SK-N-SH (cell line): ENCODE results near the gene QTRT2. TPM values are rescaled to one million over a fixed set of nuclear protein-coding genes. Genes with fewer than 3 reads are reported as not detected.

ENCODE experiments used
- CTCF ChIA-PET: fragments of 300-600, 350-600 bp; formaldehyde crosslinking; extraction: SDS; loops from one replicate; lab custom pipeline; 2021; lab: Yijun Ruan, JAX
- POLR2A ChIA-PET: fragments of 350-600 bp; sonication (Branson Sonifier 250); formaldehyde crosslinking; extraction: SDS; loops from one replicate; lab custom pipeline; 2020; ENCODE audit warnings: antibody characterized with exemption, inconsistent platforms; lab: Yijun Ruan, JAX
- DNase-seq: peaks from one replicate; pipeline ENCODE4 v3.0.0; 2012
- H2AFZ ChIP-seq: fragments of 200-600 bp; sonication (generic); 2 replicates; pipeline ENCODE4 v1.8.1; 2016; ENCODE audit warnings: antibody characterized with exemption, mild to moderate bottlenecking, low read depth
- H3F3A ChIP-seq: fragments of 200-600 bp; sonication (generic); replicated peaks from 2 replicates; pipeline ENCODE3; 2016; ENCODE audit warnings: antibody characterized with exemption, mild to moderate bottlenecking; ENCODE audit not compliant: insufficient read depth
- H3K27ac ChIP-seq, 2 experiments: fragments of 200-500 bp in 1 of 2; fragments of 200-600 bp in 1 of 2; sonication (Bioruptor generic) in 1 of 2; sonication (generic), shearing (Covaris generic) in 1 of 2; 2 replicates each; pipeline versions ENCODE4 v1.5.1 to v1.6.1; 2014 to 2016; ENCODE audit warnings: low read depth in 2 of 2, inconsistent platforms in 1 of 2, low read length in 1 of 2, mild to moderate bottlenecking in 1 of 2, mixed read lengths in 1 of 2
- H3K27me3 ChIP-seq: fragments of 200-600 bp; sonication (generic), shearing (Covaris generic); 2 replicates; pipeline ENCODE4 v1.6.1; 2016; ENCODE audit warnings: mixed run types; ENCODE audit not compliant: insufficient read depth
- H3K36me3 ChIP-seq, 2 experiments: fragments of 200-500 bp in 1 of 2; fragments of 200-600 bp in 1 of 2; sonication (Bioruptor generic) in 1 of 2; sonication (generic) in 1 of 2; replicated peaks in 1 of 2; 2 replicates each; pipeline versions ENCODE3 to v1.5.1; 2014 to 2016; ENCODE audit warnings: low read length in 1 of 2, mild to moderate bottlenecking in 1 of 2; ENCODE audit not compliant: insufficient read depth in 2 of 2, control insufficient read depth in 1 of 2
- H3K4me1 ChIP-seq, 2 experiments: fragments of 200-500 bp in 1 of 2; fragments of 200-600 bp in 1 of 2; sonication (Bioruptor generic) in 1 of 2; sonication (generic), shearing (Covaris generic) in 1 of 2; 2 replicates each; pipeline versions ENCODE4 v1.5.1 to v1.6.1; 2014 to 2016; ENCODE audit warnings: low read depth in 1 of 2, low read length in 1 of 2, mixed run types in 1 of 2; ENCODE audit not compliant: insufficient read depth in 2 of 2, control insufficient read depth in 1 of 2
- H3K4me2 ChIP-seq: fragments of 200-600 bp; sonication (generic), shearing (Covaris generic); 2 replicates; pipeline ENCODE4 v1.6.1; 2017; ENCODE audit warnings: mixed run types
- H3K4me3 ChIP-seq, 2 experiments: fragments of 200-500 bp in 1 of 2; fragments of 200-600 bp in 1 of 2; sonication (Bioruptor generic) in 1 of 2; sonication (generic), shearing (Covaris generic) in 1 of 2; 2 replicates each; pipeline versions ENCODE4 v1.5.1 to v1.8.1; 2014 to 2016; ENCODE audit warnings: low read depth in 2 of 2, inconsistent platforms in 1 of 2, low read length in 1 of 2, mild to moderate bottlenecking in 1 of 2, mixed read lengths in 1 of 2, moderate library complexity in 1 of 2
- H3K79me2 ChIP-seq: fragments of 200-600 bp; sonication (generic); 2 replicates; pipeline ENCODE4 v1.8.1; 2017; ENCODE audit warnings: mild to moderate bottlenecking; ENCODE audit not compliant: insufficient read depth
- H3K9ac ChIP-seq: fragments of 200-600 bp; sonication (generic); 2 replicates; pipeline ENCODE4 v1.6.1; 2017; ENCODE audit warnings: mixed run types
- H3K9me2 ChIP-seq: fragments of 200-600 bp; sonication (generic); 2 replicates; pipeline ENCODE4 v1.6.1; 2017; ENCODE audit warnings: mixed run types
- H3K9me3 ChIP-seq: fragments of 200-600 bp; sonication (generic); 2 replicates; pipeline ENCODE4 v1.6.1; 2017; ENCODE audit warnings: mixed run types, mild to moderate bottlenecking, moderate library complexity
- H4K20me1 ChIP-seq: fragments of 200-600 bp; sonication (generic); 2 replicates; pipeline ENCODE4 v1.6.1; 2017; ENCODE audit warnings: mild to moderate bottlenecking, mixed run types; ENCODE audit not compliant: insufficient read depth
- GABPA ChIP-seq: IDR thresholded peaks from 2 replicates; pipeline ENCODE4 v1.4.0; 2012; ENCODE audit warnings: low read depth, mild to moderate bottlenecking
- IRF3 ChIP-seq: fragments of 150-350 bp; IDR thresholded peaks from 2 replicates; pipeline ENCODE4 v1.6.1; 2016; ENCODE audit warnings: mild to moderate bottlenecking, low read depth, low read length
- JUND ChIP-seq: IDR thresholded peaks from 2 replicates; pipeline ENCODE4 v1.4.0; 2012
- MAX ChIP-seq: IDR thresholded peaks from 2 replicates; pipeline ENCODE4 v1.4.0; 2012; ENCODE audit warnings: low read depth
- NFIC ChIP-seq: IDR thresholded peaks from 2 replicates; pipeline ENCODE4 v1.4.0; 2012; ENCODE audit warnings: borderline replicate concordance
- NRF1 ChIP-seq: IDR thresholded peaks from 2 replicates; pipeline ENCODE4 v1.6.1; 2012; ENCODE audit warnings: low read depth, mild to moderate bottlenecking, low read length
- RCOR1 ChIP-seq: fragments of 150-350 bp; IDR thresholded peaks from 2 replicates; pipeline ENCODE4 v1.6.1; 2017; ENCODE audit warnings: antibody characterized with exemption, low read length
- REST ChIP-seq: IDR thresholded peaks from 2 replicates; pipeline ENCODE4 v1.6.1; 2012; ENCODE audit warnings: mild to moderate bottlenecking, low read depth, low read length, moderate library complexity
- RFX5 ChIP-seq: IDR thresholded peaks from 2 replicates; pipeline ENCODE4 v1.6.1; 2012; ENCODE audit warnings: mild to moderate bottlenecking, improper control_type of control experiment, low read length
- SIN3A ChIP-seq: IDR thresholded peaks from 2 replicates; pipeline ENCODE4 v1.6.1; 2012; ENCODE audit warnings: low read depth, mild to moderate bottlenecking, low read length, moderate library complexity, borderline replicate concordance
- TAF1 ChIP-seq: IDR thresholded peaks from 2 replicates; pipeline ENCODE4 v1.6.1; 2012; ENCODE audit warnings: low read depth, mild to moderate bottlenecking, low read length, moderate library complexity, borderline replicate concordance
- TCF12 ChIP-seq: IDR thresholded peaks from 2 replicates; pipeline ENCODE4 v1.4.0; 2012
- TEAD4 ChIP-seq: IDR thresholded peaks from 2 replicates; pipeline ENCODE4 v1.4.0; 2012; ENCODE audit warnings: mild to moderate bottlenecking, borderline replicate concordance; ENCODE audit not compliant: insufficient read depth
- USF2 ChIP-seq: fragments of 150-350 bp; IDR thresholded peaks from 2 replicates; pipeline ENCODE4 v1.6.1; 2017; ENCODE audit warnings: antibody characterized with exemption, low read length, low read depth, borderline replicate concordance
- YY1 ChIP-seq: IDR thresholded peaks from 2 replicates; pipeline ENCODE4 v1.4.0; 2012; ENCODE audit warnings: low read depth, mild to moderate bottlenecking
- WGBS: methylation state at CpG from one replicate; pipeline ENCODE4 v1.1.6; 2017; ENCODE audit warnings: low lambda C conversion rate; 5-methylcytosine and 5-hydroxymethylcytosine counted together
- polyA plus RNA-seq, 3 experiments: library from polyadenylated mRNA; depleted of rRNA; stranded (reverse); fragments of >200 nt; gene quantifications; 2 replicates each; pipeline ENCODE4 v1.2.3, GENCODE V29; 2012

The QTRT2 gene
- polyA plus RNA-seq, 1 of the 3 experiments (the other 2 are of a cell fraction): 6.2 TPM

DNA sequence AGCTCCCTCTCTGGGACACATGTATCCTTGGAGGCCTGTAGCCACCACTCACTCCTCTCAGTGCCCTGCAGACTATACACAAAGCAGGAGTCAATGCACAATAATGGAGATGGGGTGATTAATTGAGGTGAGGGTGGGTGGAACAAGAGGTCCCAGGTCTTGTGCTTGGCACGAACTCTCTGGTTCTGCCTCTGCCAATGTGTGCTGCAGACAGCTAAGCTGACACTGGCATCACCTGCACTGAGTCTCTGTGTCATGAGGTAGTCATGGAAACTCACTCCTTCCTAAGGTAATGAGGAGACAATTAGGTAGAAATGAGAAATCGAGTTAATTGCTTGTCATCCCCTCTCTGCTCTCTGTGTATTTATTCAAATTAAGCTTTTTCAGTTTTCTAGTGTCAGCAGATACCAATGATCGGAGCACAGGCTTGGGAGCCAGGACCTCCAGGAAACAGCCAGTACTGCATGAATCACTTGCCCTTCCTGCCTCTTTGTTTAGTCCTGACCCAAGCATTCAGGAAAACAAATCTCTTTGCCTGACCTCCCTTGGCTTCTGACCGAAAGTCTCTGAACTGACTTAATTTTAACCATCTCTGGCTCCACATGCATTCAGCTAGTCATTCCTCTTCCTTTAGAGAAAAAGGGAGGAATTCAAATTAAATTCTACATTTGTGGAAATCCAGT lies 65.6 kb downstream of the QTRT2 start:
- Histone ChIP-seq H3K9me2 (no peaks in the 10 kb centered on the region), H3K4me3 (no peak overlapping the region), H3K9ac (no peak overlapping the region), H3F3A (peaks cover 4% of the 10 kb centered on the region), H3K4me1 (peaks cover 0 to 13% of the 10 kb centered on the region in 2 experiments; a peak in 1 of 4 replicates), H3K79me2 (no peaks in the 10 kb centered on the region), H4K20me1 (no peaks in the 10 kb centered on the region), H3K27ac (peak overlapping the region in 1 of 2 experiments; percentile 20; a peak in 1 of 4 replicates), H3K4me2 (peak overlapping the region; percentile 47; the same call in 1 of the 2 replicates), H2AFZ (peak overlapping the region; percentile 34; the same call in 1 of the 2 replicates), H3K27me3 (no peaks in the 10 kb centered on the region), H3K9me3 (no peaks in the 10 kb centered on the region), H3K36me3 (no peaks in the 10 kb centered on the region)
- DNase-seq: no peak
- WGBS: 24% methylated on average over 3 of the region's 4 CpGs
- ChIA-PET POLR2A (no interaction called here), CTCF (no interaction called here)
- TF ChIP-seq RCOR1 (no peak), MAX (no peak), YY1 (no peak), JUND (no peak), RFX5 (no peak), SIN3A (no peak), TCF12 (no peak), USF2 (no peak), NFIC (no peak), NRF1 (no peak), IRF3 (no peak), TEAD4 (no peak), TAF1 (no peak), GABPA (no peak), REST (no peak)
